Esophagus squamous epithelium (tissue), 4 donors: ENCODE results near the gene SNCAIP.

Experiments
- CTCF ChIP-seq, 6 experiments: fragments of 450-650 bp in 4 of 6; fragments of 200-600 bp in 2 of 6; sonication (generic) in 2 of 6; IDR thresholded peaks; one replicate each; pipeline ENCODE4 v1.5.1; 2016 to 2019; ENCODE audit warnings: antibody characterized with exemption in 6 of 6, mild to moderate bottlenecking in 4 of 6, moderate library complexity in 4 of 6
- POLR2A ChIP-seq, 4 donors: fragments of 450-650 bp; IDR thresholded peaks; one replicate each; pipeline ENCODE4 v1.6.1; 2017; ENCODE audit warnings: antibody characterized with exemption in 4 of 4, mild to moderate bottlenecking in 4 of 4, moderate library complexity in 3 of 4

DNA sequence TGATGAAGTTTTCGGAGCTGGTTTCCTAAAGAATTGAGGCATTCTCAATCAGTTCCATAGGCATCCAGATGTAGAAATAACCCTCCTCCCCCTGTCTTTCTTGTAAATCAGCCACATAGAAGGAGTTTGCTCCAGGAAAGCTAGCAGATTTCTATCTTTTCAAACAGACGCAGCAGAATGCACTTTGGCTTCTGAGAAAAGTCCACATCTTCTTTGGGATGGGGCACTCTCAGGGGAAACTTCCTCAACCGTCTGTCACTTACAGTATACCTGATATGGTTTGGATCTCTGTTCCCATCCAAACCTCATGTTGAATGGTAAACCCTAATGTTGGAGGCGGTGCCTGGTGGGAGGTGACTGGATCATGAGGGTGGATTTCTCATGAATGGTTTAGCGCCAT, 94.1 kb downstream of the SNCAIP start:
- TF ChIP-seq CTCF (IDR thresholded peaks at IDR 0.05) (no peak), POLR2A (IDR thresholded peaks at IDR 0.05) (no peak)
